Measurements from ENCODE around the gene PRKG2. TPM values are rescaled to one million over a fixed set of nuclear protein-coding genes. Genes with fewer than 3 reads are reported as not detected.

Gene PRKG2
- total and polyA plus RNA-seq, 2 of the 13 experiments (the other 11 are each of a cell fraction or from before 2014, with no cell fraction given), result 0.04 TPM

DNA sequence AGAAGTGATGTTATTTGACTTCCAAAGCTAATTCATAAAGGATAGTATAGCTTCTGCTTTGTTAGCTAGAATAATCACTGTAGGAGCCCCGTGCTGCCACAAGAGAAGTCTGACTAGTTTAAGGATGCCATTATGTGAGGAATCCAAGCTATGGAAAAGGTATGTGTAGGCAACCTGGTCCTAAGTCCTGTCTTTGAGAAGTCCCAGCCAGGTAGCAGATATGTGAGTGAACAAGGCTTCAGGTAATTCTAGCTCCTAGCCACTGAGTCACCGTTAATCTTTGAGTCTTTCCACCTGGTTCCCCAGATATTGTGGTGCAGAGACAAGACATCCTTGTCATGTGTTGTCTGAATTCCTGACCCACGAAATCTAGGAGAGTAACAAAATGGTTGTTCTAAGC, 129.0 kb downstream of the PRKG2 start:
- Histone ChIP-seq H3K79me2 (ENCODE audit: insufficient read depth, low read length) (no peaks in the 10 kb centered on the region), H2AFZ (ENCODE audit: low read length) (no peak overlapping the region), H3K4me2 (ENCODE audit: low read depth, low read length) (no peak overlapping the region), H3K4me3 (replicated peaks in 1 of 3; ENCODE audit: insufficient read depth in 1 of 3, low read depth in 2 of 3, low read length in 3 of 3) (no peak overlapping the region), H3K27ac (ENCODE audit: extremely low read length, insufficient read depth, low read length) (no peak overlapping the region), H3K9ac (ENCODE audit: insufficient read depth, low read depth, low read length) (no peak overlapping the region), H4K20me1 (ENCODE audit: insufficient read depth, low read length) (no peaks in the 10 kb centered on the region), H3K4me1 (ENCODE audit: insufficient read depth, low read length) (no peaks in the 10 kb centered on the region), H3K27me3 (ENCODE audit: control insufficient read depth in 1 of 2, insufficient read depth in 2 of 2, low read length in 2 of 2) (no peaks in the 10 kb centered on the region; a peak in 1 of 5 replicates), H3K9me3 (ENCODE audit: low read length) (no peaks in the 10 kb centered on the region), H3K36me3 (replicated peaks in 1 of 2; ENCODE audit: control insufficient read depth in 1 of 2, insufficient read depth in 2 of 2, low read length in 2 of 2) (no peaks in the 10 kb centered on the region)
- FAIRE-seq, result no peak
- no peak for ATAC-seq
- no peak for DNase-seq (ENCODE audit: low spot score)
- CTCF ChIA-PET (ENCODE audit: low intra/inter-chr PET ratio, low total read pairs), result no interaction called here
- TF ChIP-seq ARID2 (CRISPR knock-in tag; IDR thresholded peaks at IDR 0.05; ENCODE audit: borderline replicate concordance), result no peak
- no peak for TF ChIP-seq MAFF (IDR thresholded peaks at IDR 0.05; ENCODE audit: low read depth, low read length)
- intact Hi-C loops (cut with micrococcal nuclease; ENCODE audit: unreplicated experiment), result no loop called here
- 11% methylated on average over 3 of the region's 3 CpGs for WGBS (ENCODE audit: low lambda C conversion rate)
- POLR2A ChIA-PET, result no interaction called here
- BruUV-seq (replicated peaks), result no TSS peak
- in situ Hi-C loops (cut with HindIII; ENCODE audit: extremely low pct_ligation_motif_present, low pct_unique_long_range_greater_than_20kb), result no loop called here

DNA sequence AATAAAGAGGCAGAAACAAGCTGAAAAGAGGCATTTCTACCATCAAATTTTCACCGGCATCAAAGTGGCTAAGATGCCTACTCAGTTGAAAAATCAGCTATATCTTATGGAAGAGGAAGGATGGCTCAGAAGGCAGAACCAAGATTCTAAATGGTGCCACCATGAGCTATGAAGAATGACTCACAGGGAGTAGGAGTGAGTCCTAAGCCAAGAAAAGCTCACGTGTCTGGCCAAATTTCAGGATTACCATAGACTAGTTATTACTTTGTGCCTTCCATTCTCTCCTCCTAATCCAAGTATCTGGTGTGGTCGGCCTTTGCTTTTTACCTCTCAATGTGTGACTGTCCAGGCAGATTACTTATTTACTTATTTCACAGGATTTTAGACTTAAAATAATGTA, 129.7 kb downstream of the PRKG2 start:
- in situ Hi-C loops (cut with HindIII; ENCODE audit: extremely low pct_ligation_motif_present, low pct_unique_long_range_greater_than_20kb), result no loop called here
- WGBS (ENCODE audit: low lambda C conversion rate), result 5% methylated on average over 3 of the region's 3 CpGs

More for the DNA sequence above, 129.7 kb downstream of the PRKG2 start:
- Histone ChIP-seq H3K4me3 (replicated peaks in 1 of 3; ENCODE audit: insufficient read depth in 1 of 3, low read depth in 2 of 3, low read length in 3 of 3) (no peak overlapping the region), H3K27ac (ENCODE audit: extremely low read length, insufficient read depth, low read length) (no peak overlapping the region), H3K4me2 (ENCODE audit: low read depth, low read length) (no peak overlapping the region), H3K36me3 (replicated peaks in 1 of 2; ENCODE audit: control insufficient read depth in 1 of 2, insufficient read depth in 2 of 2, low read length in 2 of 2) (no peaks in the 10 kb centered on the region), H3K27me3 (ENCODE audit: control insufficient read depth in 1 of 2, insufficient read depth in 2 of 2, low read length in 2 of 2) (no peaks in the 10 kb centered on the region; a peak in 1 of 5 replicates), H3K79me2 (ENCODE audit: insufficient read depth, low read length) (no peaks in the 10 kb centered on the region), H2AFZ (ENCODE audit: low read length) (no peak overlapping the region), H4K20me1 (ENCODE audit: insufficient read depth, low read length) (no peaks in the 10 kb centered on the region), H3K4me1 (ENCODE audit: insufficient read depth, low read length) (no peaks in the 10 kb centered on the region), H3K9ac (ENCODE audit: insufficient read depth, low read depth, low read length) (no peak overlapping the region), H3K9me3 (ENCODE audit: low read length) (no peaks in the 10 kb centered on the region)
- intact Hi-C loops (cut with micrococcal nuclease; ENCODE audit: unreplicated experiment), result no loop called here
- TF ChIP-seq GATAD2A (CRISPR knock-in tag; IDR thresholded peaks at IDR 0.05) (no peak), U2AF2 (IDR thresholded peaks at IDR 0.05; ENCODE audit: low read depth, low read length) (no peak)
- no peak for ATAC-seq
- no TSS peak for BruUV-seq (replicated peaks)
- no peak for FAIRE-seq
- DNase-seq (ENCODE audit: low spot score), result no peak
- CTCF ChIA-PET (ENCODE audit: low intra/inter-chr PET ratio, low total read pairs), result no interaction called here
- POLR2A ChIA-PET, result no interaction called here
